Neural progenitor cell (in vitro differentiated cells): ENCODE results near the gene ATG9B. TPM values are rescaled to one million over a fixed set of nuclear protein-coding genes. Genes with fewer than 3 reads are reported as not detected.
A peak's percentile ranks its signal among the peaks of the same experiment; 100 is the strongest.

Experiments used
- DNase-seq: peaks from one replicate; pipeline ENCODE4 v3.0.0-alpha.2; 2016; ENCODE audit warnings: low spot score
- H2AFZ ChIP-seq: fragments of 200-600 bp; sonication (generic); replicated peaks from 2 replicates; pipeline ENCODE4 v1.6.1; 2016; ENCODE audit warnings: antibody characterized with exemption
- H3F3A ChIP-seq: fragments of 200-600 bp; sonication (generic); 2 replicates; pipeline ENCODE4 v1.6.1; 2016; ENCODE audit warnings: antibody characterized with exemption, low read depth
- H3K27ac ChIP-seq: fragments of 200-600 bp; sonication (generic); 2 replicates; pipeline ENCODE4 v1.5.1; 2016; ENCODE audit warnings: mild to moderate bottlenecking
- H3K27me3 ChIP-seq: fragments of 200-600 bp; sonication (generic); 2 replicates; pipeline ENCODE4 v1.6.1; 2016; ENCODE audit warnings: mild to moderate bottlenecking, moderate library complexity
- H3K36me3 ChIP-seq: fragments of 200-600 bp; sonication (generic); 2 replicates; pipeline ENCODE4 v1.5.1; 2016
- H3K4me1 ChIP-seq: fragments of 200-600 bp; sonication (generic); 2 replicates; pipeline ENCODE4 v1.6.1; 2016; ENCODE audit warnings: mixed run types
- H3K4me2 ChIP-seq: fragments of 200-600 bp; sonication (generic); 2 replicates; pipeline ENCODE4 v1.6.1; 2016
- H3K4me3 ChIP-seq: fragments of 200-600 bp; sonication (generic); 2 replicates; pipeline ENCODE4 v1.5.1; 2016
- H3K79me2 ChIP-seq: fragments of 200-600 bp; sonication (generic); 2 replicates; pipeline ENCODE4 v1.6.1; 2016; ENCODE audit warnings: low read depth
- H3K9ac ChIP-seq: fragments of 200-600 bp; sonication (generic); 2 replicates; pipeline ENCODE4 v1.6.1; 2016
- H3K9me3 ChIP-seq: fragments of 200-600 bp; sonication (generic); 2 replicates; pipeline ENCODE4 v1.5.1; 2016; ENCODE audit warnings: low read depth
- H4K20me1 ChIP-seq: fragments of 200-600 bp; sonication (generic); 2 replicates; pipeline ENCODE4 v1.6.1; 2016; ENCODE audit warnings: low read depth
- H3K27ac Mint-ChIP-seq: 3 replicates; pipeline ENCODE4 v1.8.0; 2021; ENCODE audit warnings: mixed read lengths
- H3K27me3 Mint-ChIP-seq: 2 replicates; pipeline ENCODE4 v1.8.0; 2022; ENCODE audit warnings: low read depth, mild to moderate bottlenecking, inconsistent platforms, moderate library complexity, mixed read lengths; ENCODE audit not compliant: insufficient read depth
- H3K36me3 Mint-ChIP-seq: 3 replicates; pipeline ENCODE4 v1.8.0; 2021; ENCODE audit warnings: mixed read lengths
- H3K4me1 Mint-ChIP-seq: 3 replicates; pipeline ENCODE4 v1.8.0; 2021; ENCODE audit warnings: mixed read lengths
- H3K4me3 Mint-ChIP-seq: 3 replicates; pipeline ENCODE4 v1.8.0; 2021; ENCODE audit warnings: mild to moderate bottlenecking, moderate library complexity, mixed read lengths
- H3K9me3 Mint-ChIP-seq: 3 replicates; pipeline ENCODE4 v1.8.0; 2020; ENCODE audit warnings: mixed read lengths
- CTCF ChIP-seq: fragments of 200-600 bp; sonication (generic); IDR thresholded peaks from 2 replicates; pipeline ENCODE4 v1.5.1; 2017; ENCODE audit warnings: antibody characterized with exemption, mild to moderate bottlenecking
- EZH2 ChIP-seq: fragments of 200-600 bp; sonication (generic); IDR thresholded peaks from 2 replicates; pipeline ENCODE4 v1.6.1; 2017; ENCODE audit warnings: antibody characterized with exemption, mild to moderate bottlenecking, moderate library complexity
- EZH2phosphoT487 ChIP-seq: fragments of 200-600 bp; sonication (generic); IDR thresholded peaks from 2 replicates; pipeline ENCODE4 v1.6.1; 2017; ENCODE audit warnings: antibody characterized with exemption
- total RNA-seq: library from RNA; depleted of rRNA; stranded (reverse); fragments of >200 nt; gene quantifications from 2 replicates; pipeline ENCODE4 v1.2.3, GENCODE V29; 2015; ENCODE audit warnings: low replicate concordance

Gene ATG9B
- total RNA-seq, 1 donor from 2014 or later, result 0.43 TPM

- Histone ChIP-seq H3K27ac (no peak overlapping the region), H3F3A (peaks cover 17% of the 10 kb centered on the region), H2AFZ (peak overlapping the region; percentile 60), H3K27me3 (no peaks in the 10 kb centered on the region), H3K4me2 (peak overlapping the region; percentile 57), H3K9ac (no peak overlapping the region), H3K79me2 (no peaks in the 10 kb centered on the region), H3K4me3 (no peak overlapping the region), H3K4me1 (peaks cover 31% of the 10 kb centered on the region), H3K36me3 (no peaks in the 10 kb centered on the region), H4K20me1 (no peaks in the 10 kb centered on the region), H3K9me3 (no peaks in the 10 kb centered on the region)
- H3K36me3 Mint-ChIP-seq, result no peaks in the 10 kb centered on the region
- peaks cover 9% of the 10 kb centered on the region for H3K9me3 Mint-ChIP-seq
- no peak overlapping the region for H3K4me3 Mint-ChIP-seq
- H3K27me3 Mint-ChIP-seq, result peaks cover 10% of the 10 kb centered on the region
- peak; percentile 90 for DNase-seq
- peaks cover 24% of the 10 kb centered on the region for H3K4me1 Mint-ChIP-seq
- no peak for TF ChIP-seq EZH2phosphoT487
- TF ChIP-seq CTCF, result no peak
- TF ChIP-seq EZH2, result no peak
- no peak overlapping the region for H3K27ac Mint-ChIP-seq
Observed at GRCh38 chr7:150993511-150993910, 30.8 kb downstream of the ATG9B start.

GRCh38 chr7:150992833-150993302 lies 31.4 kb downstream of the ATG9B start:
- H3K9me3 ChIP-seq, result no peaks in the 10 kb centered on the region
- peaks cover 17% of the 10 kb centered on the region for H3F3A ChIP-seq
- no peaks in the 10 kb centered on the region for H3K36me3 Mint-ChIP-seq
- H3K27me3 Mint-ChIP-seq, result peaks cover 12% of the 10 kb centered on the region
- no peak overlapping the region for H3K9ac ChIP-seq
- H4K20me1 ChIP-seq, result no peaks in the 10 kb centered on the region
- H3K36me3 ChIP-seq, result no peaks in the 10 kb centered on the region
- no peaks in the 10 kb centered on the region for H3K79me2 ChIP-seq
- H3K9me3 Mint-ChIP-seq, result peaks cover 9% of the 10 kb centered on the region
- no peak overlapping the region for H3K27ac ChIP-seq
- peak overlapping the region; percentile 73 for H2AFZ ChIP-seq
- no peak overlapping the region for H3K4me3 ChIP-seq
- H3K4me3 Mint-ChIP-seq, result peak overlapping the region; percentile 47
- DNase-seq, result peak; percentile 93
- H3K4me1 ChIP-seq, result peaks cover 31% of the 10 kb centered on the region
- peak overlapping the region; percentile 57 for H3K4me2 ChIP-seq
- no peaks in the 10 kb centered on the region for H3K27me3 ChIP-seq
- TF ChIP-seq EZH2 (no peak), EZH2phosphoT487 (no peak), CTCF (no peak)
- H3K4me1 Mint-ChIP-seq, result peaks cover 29% of the 10 kb centered on the region
- H3K27ac Mint-ChIP-seq, result peak overlapping the region; percentile 87

GRCh38 chr7:150992051-150992640 lies 32.1 kb downstream of the ATG9B start:
- H3K4me3 Mint-ChIP-seq, result no peak overlapping the region
- H3K27ac ChIP-seq, result no peak overlapping the region

More at GRCh38 chr7:150992051-150992640, 32.1 kb downstream of the ATG9B start:
- H2AFZ ChIP-seq, result no peak overlapping the region
- no peak overlapping the region for H3K4me3 ChIP-seq
- TF ChIP-seq EZH2 (no peak), CTCF (no peak), EZH2phosphoT487 (no peak)
- Mint-ChIP-seq H3K27me3 (peaks cover 12% of the 10 kb centered on the region), H3K27ac (no peak overlapping the region), H3K9me3 (peaks cover 9% of the 10 kb centered on the region), H3K36me3 (no peaks in the 10 kb centered on the region), H3K4me1 (peaks cover 26% of the 10 kb centered on the region)
- H3K79me2 ChIP-seq, result no peaks in the 10 kb centered on the region
- no peak overlapping the region for H3K4me2 ChIP-seq
- no peak overlapping the region for H3K9ac ChIP-seq
- DNase-seq, result no peak
- peaks cover 17% of the 10 kb centered on the region for H3F3A ChIP-seq
- H3K4me1 ChIP-seq, result peaks cover 31% of the 10 kb centered on the region
- H3K9me3 ChIP-seq, result no peaks in the 10 kb centered on the region
- H4K20me1 ChIP-seq, result no peaks in the 10 kb centered on the region
- no peaks in the 10 kb centered on the region for H3K36me3 ChIP-seq
- H3K27me3 ChIP-seq, result no peaks in the 10 kb centered on the region
